NCI-H2107 treated with DMSO at 0.1 percent for 48 hours (cell line): ENCODE results near the gene RPSA.
"Not testable (repeated sequence)": the region's sequence is repeated elsewhere in the genome, so short reads cannot be mapped to it uniquely, and the experiment has no call there.

Experiments
- DNase-seq: peaks from one replicate; lab custom pipeline; 2025; ENCODE audit not compliant: unreplicated experiment; lab: John Stamatoyannopoulos, UW

RPSA gene

GRCh38 chr3:39388153-39388552 is 18.4 kb upstream of the RPSA start:
- DNase-seq = no peak

GRCh38 chr3:39388741-39389248 is 17.7 kb upstream of the RPSA start:
- no peak for DNase-seq

GRCh38 chr3:39390181-39390580 is 16.3 kb upstream of the RPSA start:
- no peak for DNase-seq

- no peak for DNase-seq
Observed at GRCh38 chr3:39396690-39397089, 9.8 kb upstream of the RPSA start.

- no peak for DNase-seq
Observed at GRCh38 chr3:39398700-39399099, 7.8 kb upstream of the RPSA start.

- DNase-seq = no peak
Observed at GRCh38 chr3:39401983-39402382, 4.5 kb upstream of the RPSA start.

GRCh38 chr3:39404943-39405686 is 1.4 kb upstream of the RPSA start:
- DNase-seq = no peak

GRCh38 chr3:39405687-39406367 is 693 bp upstream of the RPSA start:
- no peak for DNase-seq

- DNase-seq = no peak
Observed at GRCh38 chr3:39407259-39407629, 724 bp downstream of the RPSA start.

GRCh38 chr3:39407773-39408492 is 1.4 kb downstream of the RPSA start:
- DNase-seq = no peak

GRCh38 chr3:39408493-39409372 is 2.2 kb downstream of the RPSA start:
- no peak for DNase-seq

- DNase-seq = no peak
Observed at GRCh38 chr3:39409514-39410136, 3.1 kb downstream of the RPSA start.

- no peak for DNase-seq
Observed at GRCh38 chr3:39410893-39411292, 4.4 kb downstream of the RPSA start.

GRCh38 chr3:39412668-39413260 is 6.2 kb downstream of the RPSA start:
- DNase-seq = no peak

GRCh38 chr3:39413691-39414420 is 7.3 kb downstream of the RPSA start:
- no peak for DNase-seq

- no peak for DNase-seq
Observed at GRCh38 chr3:39414421-39414907, 7.9 kb downstream of the RPSA start.

- not testable (repeated sequence) for DNase-seq
Observed at GRCh38 chr3:39415302-39415701, 8.8 kb downstream of the RPSA start.

GRCh38 chr3:39415983-39416382 is 9.5 kb downstream of the RPSA start:
- no peak for DNase-seq

- DNase-seq = not testable (repeated sequence)
Observed at GRCh38 chr3:39416998-39417397, 10.5 kb downstream of the RPSA start.
